ENCODE data around the gene SIPA1L3. TPM values are rescaled to one million over a fixed set of nuclear protein-coding genes. Genes with fewer than 3 reads are reported as not detected.

SIPA1L3 gene
- total RNA-seq, 1 donor from 2014 or later: 8.8 TPM

DNA sequence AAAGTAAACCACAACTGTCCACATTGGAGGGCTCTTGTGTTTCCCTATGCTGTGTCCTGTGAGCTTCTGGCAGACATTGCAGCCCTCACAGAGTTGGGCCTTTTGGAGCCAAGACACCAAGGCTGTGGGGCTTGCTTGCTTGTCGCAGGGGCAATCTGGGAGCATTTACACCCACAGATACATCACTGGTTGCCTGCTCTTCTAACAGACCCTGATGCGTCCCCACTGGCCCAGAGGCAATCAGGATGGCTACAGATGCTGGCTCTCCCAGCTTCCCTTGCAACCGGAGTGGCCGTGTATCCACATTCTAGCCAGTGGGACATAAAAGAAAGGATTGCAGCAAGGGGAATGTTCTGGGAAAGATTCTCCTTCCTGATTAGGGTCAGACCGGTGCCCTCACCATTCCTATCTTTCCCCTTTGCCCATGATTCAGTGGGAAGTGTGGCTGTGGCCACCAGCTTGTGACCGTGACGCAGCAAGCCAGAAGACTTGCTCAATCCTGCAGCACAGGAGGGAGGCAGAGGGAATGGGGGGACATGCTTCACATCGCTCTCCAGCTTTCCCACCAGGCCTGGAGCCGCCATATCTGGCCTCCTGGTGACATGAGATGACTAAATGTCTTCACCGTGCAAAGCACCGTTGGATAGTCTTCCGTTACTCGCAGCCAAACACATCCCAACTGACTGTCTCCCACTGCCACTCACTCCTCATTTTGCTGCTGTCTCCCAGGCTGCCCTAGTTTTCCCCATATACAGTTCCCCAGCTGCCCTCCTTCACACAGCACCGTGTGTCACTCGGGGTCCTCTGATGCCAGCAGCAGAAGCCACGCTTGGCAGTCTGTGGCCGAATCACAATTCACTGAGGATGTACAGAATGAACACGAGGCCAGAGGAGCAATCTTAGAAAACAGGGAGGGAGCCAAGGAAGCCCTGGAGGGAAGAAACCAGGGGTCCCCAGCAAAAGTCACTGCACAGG lies 166.1 kb downstream of the SIPA1L3 start:
- DNase-seq: no peak
- no peak overlapping the region for H3K27ac ChIP-seq (replicated peaks)
- peaks cover 8% of the 10 kb centered on the region for H3K9me3 ChIP-seq (replicated peaks)
- TF ChIP-seq, protein P1, sequence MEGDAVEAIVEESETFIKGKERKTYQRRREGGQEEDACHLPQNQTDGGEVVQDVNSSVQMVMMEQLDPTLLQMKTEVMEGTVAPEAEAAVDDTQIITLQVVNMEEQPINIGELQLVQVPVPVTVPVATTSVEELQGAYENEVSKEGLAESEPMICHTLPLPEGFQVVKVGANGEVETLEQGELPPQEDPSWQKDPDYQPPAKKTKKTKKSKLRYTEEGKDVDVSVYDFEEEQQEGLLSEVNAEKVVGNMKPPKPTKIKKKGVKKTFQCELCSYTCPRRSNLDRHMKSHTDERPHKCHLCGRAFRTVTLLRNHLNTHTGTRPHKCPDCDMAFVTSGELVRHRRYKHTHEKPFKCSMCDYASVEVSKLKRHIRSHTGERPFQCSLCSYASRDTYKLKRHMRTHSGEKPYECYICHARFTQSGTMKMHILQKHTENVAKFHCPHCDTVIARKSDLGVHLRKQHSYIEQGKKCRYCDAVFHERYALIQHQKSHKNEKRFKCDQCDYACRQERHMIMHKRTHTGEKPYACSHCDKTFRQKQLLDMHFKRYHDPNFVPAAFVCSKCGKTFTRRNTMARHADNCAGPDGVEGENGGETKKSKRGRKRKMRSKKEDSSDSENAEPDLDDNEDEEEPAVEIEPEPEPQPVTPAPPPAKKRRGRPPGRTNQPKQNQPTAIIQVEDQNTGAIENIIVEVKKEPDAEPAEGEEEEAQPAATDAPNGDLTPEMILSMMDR (IDR thresholded peaks at IDR 0.05; ENCODE audit: borderline replicate concordance): no peak
- intact Hi-C loops (cut with micrococcal nuclease): no loop called here
- no peaks in the 10 kb centered on the region for H3K4me1 ChIP-seq
- H3K36me3 ChIP-seq: no peaks in the 10 kb centered on the region
- no peak overlapping the region for H3K4me3 ChIP-seq
- no peaks in the 10 kb centered on the region for H3K27me3 ChIP-seq (ENCODE audit: low read depth)

DNA sequence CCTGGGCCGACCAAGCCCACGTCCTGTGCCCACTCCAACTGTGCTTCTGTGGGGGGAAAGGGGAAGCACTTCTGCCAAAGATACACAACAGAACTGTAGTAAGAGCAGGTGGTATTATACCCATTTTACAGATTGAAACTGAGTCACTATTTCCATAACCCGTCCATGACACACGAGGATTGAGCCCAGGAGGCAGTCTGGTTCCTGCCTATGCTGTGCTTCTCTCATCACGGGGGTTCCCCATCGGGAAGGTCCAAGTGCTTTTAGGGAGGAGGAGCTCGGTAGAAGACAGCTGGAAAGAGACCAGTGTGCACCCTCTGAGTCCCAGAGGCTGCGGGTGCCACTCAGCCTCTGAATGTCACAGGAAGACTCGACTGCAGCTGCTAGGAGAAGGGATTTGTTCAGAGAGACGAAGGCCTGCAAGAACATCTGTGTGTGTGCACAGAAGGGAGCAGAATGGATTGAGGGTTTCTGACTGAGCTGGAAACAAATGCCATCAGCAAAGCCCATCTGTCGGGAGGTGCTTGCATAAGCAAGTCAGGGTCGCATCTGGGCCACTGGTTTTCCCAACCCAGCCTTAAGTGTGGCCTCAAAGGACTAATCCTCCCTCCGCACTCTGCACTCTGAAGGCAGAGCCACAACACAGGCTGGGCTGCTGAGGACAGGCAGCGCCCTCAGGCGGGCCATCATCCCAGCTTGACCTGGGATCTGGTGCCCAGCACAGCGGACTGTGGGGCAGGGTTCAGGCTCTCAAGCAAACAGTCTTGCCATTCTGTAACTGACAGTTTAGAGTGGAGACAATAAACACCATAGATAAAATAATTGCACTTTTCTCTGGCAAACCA lies 167.1 kb downstream of the SIPA1L3 start:
- TF ChIP-seq, protein P1 (IDR thresholded peaks at IDR 0.05; ENCODE audit: borderline replicate concordance): no peak
- Histone ChIP-seq H3K27me3 (ENCODE audit: low read depth) (no peaks in the 10 kb centered on the region), H3K36me3 (no peaks in the 10 kb centered on the region), H3K4me1 (no peaks in the 10 kb centered on the region), H3K27ac (replicated peaks) (no peak overlapping the region), H3K4me3 (no peak overlapping the region), H3K9me3 (replicated peaks) (peaks cover 8% of the 10 kb centered on the region)
- DNase-seq: no peak
- intact Hi-C loops (cut with micrococcal nuclease): no loop called here

DNA sequence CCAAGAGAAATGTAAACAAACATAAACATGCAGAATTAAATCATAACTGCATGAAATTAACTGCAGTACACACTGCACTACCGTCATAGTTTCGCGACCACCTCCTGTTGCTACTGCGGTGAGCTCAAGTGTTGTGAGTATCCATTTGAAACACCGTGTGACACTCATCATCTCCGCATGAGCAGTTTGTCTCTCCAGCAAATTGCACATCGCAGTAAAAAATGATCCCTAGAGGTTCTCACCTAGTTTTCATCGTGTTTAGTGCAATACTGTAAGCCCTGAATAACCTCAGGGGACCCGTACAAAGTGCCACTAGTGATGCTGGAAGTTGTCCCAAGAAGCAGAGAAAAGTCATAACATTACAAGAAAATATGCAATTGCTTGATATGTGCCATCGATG lies 169.3 kb downstream of the SIPA1L3 start:
- H3K4me3 ChIP-seq: no peak overlapping the region
- H3K9me3 ChIP-seq (replicated peaks): peaks cover 8% of the 10 kb centered on the region
- no peak overlapping the region for H3K27ac ChIP-seq (replicated peaks)
- no peaks in the 10 kb centered on the region for H3K27me3 ChIP-seq (ENCODE audit: low read depth)
- no peak for DNase-seq
- H3K36me3 ChIP-seq: peaks cover 3% of the 10 kb centered on the region
- intact Hi-C loops (cut with micrococcal nuclease): no loop called here
- H3K4me1 ChIP-seq: no peaks in the 10 kb centered on the region
- TF ChIP-seq, protein P1 (IDR thresholded peaks at IDR 0.05; ENCODE audit: borderline replicate concordance): no peak

DNA sequence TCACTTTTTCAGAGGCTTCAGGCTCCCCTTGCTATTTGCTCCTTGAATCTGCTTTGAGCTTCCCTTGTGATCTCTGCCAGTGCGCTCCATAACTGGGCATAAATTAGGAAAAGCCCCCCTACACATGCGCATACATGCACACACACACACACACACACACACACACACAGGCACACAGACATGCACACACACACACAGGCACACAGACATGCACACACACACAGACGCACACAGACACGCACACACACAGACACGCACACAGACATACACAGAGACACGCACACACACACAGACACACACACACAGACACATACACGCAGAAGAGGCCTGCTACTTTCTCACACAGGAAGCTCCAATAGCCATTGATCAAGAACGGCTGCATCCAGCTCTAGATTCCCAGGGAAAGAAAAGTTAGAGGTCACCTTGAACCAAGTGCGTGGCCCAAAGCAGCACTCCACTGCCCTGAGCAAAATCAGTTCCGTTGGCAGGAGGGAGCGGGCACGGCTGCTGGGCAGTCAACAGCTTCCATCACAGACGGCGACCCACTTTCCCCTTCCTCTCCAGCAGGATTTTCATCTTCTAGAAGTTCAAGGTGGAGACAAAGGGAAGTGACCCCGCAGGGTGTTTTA lies 171.4 kb downstream of the SIPA1L3 start:
- H3K27me3 ChIP-seq (ENCODE audit: low read depth): no peaks in the 10 kb centered on the region
- DNase-seq: no peak
- intact Hi-C loops (cut with micrococcal nuclease): no loop called here
- no peak overlapping the region for H3K27ac ChIP-seq (replicated peaks)
- peaks cover 20% of the 10 kb centered on the region for H3K36me3 ChIP-seq
- peaks cover 8% of the 10 kb centered on the region for H3K9me3 ChIP-seq (replicated peaks)
- H3K4me3 ChIP-seq: no peak overlapping the region
- TF ChIP-seq, protein P1 (IDR thresholded peaks at IDR 0.05; ENCODE audit: borderline replicate concordance): no peak
- H3K4me1 ChIP-seq: no peaks in the 10 kb centered on the region

DNA sequence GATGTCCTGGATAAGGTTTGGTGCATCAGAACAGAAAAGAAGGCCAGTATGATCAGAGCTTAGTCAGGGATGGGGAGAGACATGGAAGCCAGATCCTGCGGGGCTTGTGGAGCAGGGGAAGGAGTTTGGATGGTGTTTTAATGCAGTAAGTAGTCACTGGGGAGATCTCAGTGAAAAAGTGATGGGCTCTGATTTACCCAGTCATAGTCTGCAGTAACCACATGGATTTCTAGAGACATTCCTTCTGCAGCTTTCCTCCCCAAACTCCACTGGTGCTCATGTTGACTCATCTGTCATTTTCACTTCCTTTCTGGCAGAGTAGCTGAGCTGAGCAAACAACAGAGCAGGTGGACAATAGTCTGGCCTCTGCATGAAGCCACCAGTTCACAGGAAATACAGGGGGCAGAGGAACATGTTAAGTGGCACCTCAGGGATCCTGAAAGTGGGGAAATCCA lies 172.9 kb downstream of the SIPA1L3 start:
- Histone ChIP-seq H3K36me3 (peaks cover 20% of the 10 kb centered on the region), H3K4me3 (no peak overlapping the region), H3K27me3 (ENCODE audit: low read depth) (no peaks in the 10 kb centered on the region), H3K9me3 (replicated peaks) (peaks cover 8% of the 10 kb centered on the region), H3K4me1 (no peaks in the 10 kb centered on the region), H3K27ac (replicated peaks) (no peak overlapping the region)
- intact Hi-C loops (cut with micrococcal nuclease): no loop called here
- TF ChIP-seq, protein P1 (IDR thresholded peaks at IDR 0.05; ENCODE audit: borderline replicate concordance): no peak
- no peak for DNase-seq
